GM19240 (cell line): ENCODE results near the gene PRMT1.
"Not testable (repeated sequence)": the region's sequence is repeated elsewhere in the genome, so short reads cannot be mapped to it uniquely, and the experiment has no call there.

Experiments used
- DNase-seq: peaks from one replicate; pipeline ENCODE4 v3.0.0; 2011; ENCODE audit warnings: low spot score; ENCODE audit not compliant: insufficient read length

Gene PRMT1

GRCh38 chr19:49719420-49719819, 42.3 kb downstream of the PRMT1 start:
- DNase-seq, result not testable (repeated sequence)

DNA sequence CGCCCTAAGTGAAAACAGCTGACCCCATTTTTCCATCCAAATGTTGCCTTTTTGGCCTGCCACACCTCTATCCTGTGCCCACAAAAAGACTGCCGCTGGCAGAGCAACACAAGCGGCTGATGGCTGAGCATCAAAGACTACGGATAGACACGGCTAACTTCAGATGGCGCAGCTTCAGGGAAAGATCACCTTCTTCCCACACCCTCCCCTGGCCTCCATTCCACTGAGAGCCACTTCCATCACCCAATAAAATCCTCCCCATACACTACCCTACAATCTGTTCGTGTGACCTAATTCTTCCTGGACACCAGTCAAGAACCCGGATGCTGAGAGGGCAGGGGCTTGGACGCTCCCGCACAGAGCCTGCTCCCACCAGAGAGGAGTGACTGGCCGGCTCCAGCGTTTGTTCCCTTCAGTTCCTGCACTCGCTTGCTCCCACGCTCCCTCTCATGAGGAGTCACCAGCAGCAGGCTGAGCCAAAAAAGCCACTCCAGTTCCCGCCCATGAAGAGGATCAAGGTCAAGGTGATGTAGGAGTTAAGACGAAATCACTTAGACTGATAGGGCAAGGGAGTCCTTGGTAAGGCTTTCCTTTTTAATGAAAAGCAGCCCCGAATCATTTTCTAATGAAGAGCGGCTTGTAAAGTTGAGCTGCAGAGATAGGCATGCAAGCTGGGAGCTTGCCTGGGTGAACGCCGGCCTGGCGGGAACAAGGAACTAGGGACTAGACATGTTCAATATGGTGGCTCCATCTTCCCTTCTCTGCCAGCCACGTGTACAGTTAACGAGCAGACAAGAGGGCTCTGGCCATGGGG, 50.4 kb downstream of the PRMT1 start:
- DNase-seq, result no peak

DNA sequence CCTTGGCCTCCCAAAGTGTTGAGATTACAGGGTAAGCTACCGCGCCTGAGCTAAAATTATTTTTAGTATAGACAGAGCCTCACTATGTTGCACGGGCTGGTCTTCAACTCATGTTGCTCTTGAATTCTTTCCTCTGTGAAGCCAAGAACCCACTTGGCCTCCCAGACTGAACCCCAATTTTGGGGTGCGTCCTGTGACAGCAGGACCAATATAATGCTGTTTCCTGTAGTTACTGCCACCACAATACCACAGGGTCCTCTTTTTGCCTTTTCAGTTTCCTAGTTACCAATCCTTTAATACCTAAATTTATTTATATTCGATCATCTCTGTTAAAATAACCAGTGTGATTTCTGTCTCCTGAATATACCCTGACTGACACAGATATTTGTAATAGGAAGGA, 53.1 kb downstream of the PRMT1 start:
- DNase-seq, result no peak
